Right lobe of liver (tissue), 4 donors: Measurements from ENCODE around the gene EMILIN2.

Experiments
- POLR2A ChIP-seq: fragments of 450-650 bp; IDR thresholded peaks from one replicate; pipeline ENCODE4 v1.6.1; 2017; ENCODE audit warnings: antibody characterized with exemption, mild to moderate bottlenecking
- TF ChIP-seq, protein P1 (sequence below), 4 donors: fragments of 200-600 bp in 3 of 4; fragments of 450-650 bp in 1 of 4; IDR thresholded peaks; one replicate each; pipeline versions ENCODE4 v1.5.1 to v1.8.0; 2016 to 2022; ENCODE audit warnings: antibody characterized with exemption in 4 of 4, mild to moderate bottlenecking in 2 of 4
- donor health status: DM: no; HTN: no; CAD: no.
- donor health status: DM: no; HTN: no; CAD: no.
- donor health status: DM: no; HTN: yes; CAD: no.

- TF ChIP-seq, protein P1, sequence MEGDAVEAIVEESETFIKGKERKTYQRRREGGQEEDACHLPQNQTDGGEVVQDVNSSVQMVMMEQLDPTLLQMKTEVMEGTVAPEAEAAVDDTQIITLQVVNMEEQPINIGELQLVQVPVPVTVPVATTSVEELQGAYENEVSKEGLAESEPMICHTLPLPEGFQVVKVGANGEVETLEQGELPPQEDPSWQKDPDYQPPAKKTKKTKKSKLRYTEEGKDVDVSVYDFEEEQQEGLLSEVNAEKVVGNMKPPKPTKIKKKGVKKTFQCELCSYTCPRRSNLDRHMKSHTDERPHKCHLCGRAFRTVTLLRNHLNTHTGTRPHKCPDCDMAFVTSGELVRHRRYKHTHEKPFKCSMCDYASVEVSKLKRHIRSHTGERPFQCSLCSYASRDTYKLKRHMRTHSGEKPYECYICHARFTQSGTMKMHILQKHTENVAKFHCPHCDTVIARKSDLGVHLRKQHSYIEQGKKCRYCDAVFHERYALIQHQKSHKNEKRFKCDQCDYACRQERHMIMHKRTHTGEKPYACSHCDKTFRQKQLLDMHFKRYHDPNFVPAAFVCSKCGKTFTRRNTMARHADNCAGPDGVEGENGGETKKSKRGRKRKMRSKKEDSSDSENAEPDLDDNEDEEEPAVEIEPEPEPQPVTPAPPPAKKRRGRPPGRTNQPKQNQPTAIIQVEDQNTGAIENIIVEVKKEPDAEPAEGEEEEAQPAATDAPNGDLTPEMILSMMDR (IDR thresholded peaks at IDR 0.05) = no peak
- no peak for TF ChIP-seq POLR2A
Observed at GRCh38 chr18:2814928-2815327, 31.9 kb upstream of the EMILIN2 start.
